HG02981 (cell line): ENCODE measurements around the gene ZMIZ1.

Experiments
- ATAC-seq: cut with Tn5 transposase; IDR thresholded peaks from one replicate; pipeline ENCODE4 v1.9.1; 2021; ENCODE audit warnings: mild to moderate bottlenecking, moderate library complexity; ENCODE audit not compliant: unreplicated experiment

ZMIZ1 gene

GRCh38 chr10:79096514-79096913 is 27.7 kb downstream of the ZMIZ1 start:
- no peak for ATAC-seq

- ATAC-seq: no peak
Observed at GRCh38 chr10:79097021-79097872, 28.5 kb downstream of the ZMIZ1 start.

DNA sequence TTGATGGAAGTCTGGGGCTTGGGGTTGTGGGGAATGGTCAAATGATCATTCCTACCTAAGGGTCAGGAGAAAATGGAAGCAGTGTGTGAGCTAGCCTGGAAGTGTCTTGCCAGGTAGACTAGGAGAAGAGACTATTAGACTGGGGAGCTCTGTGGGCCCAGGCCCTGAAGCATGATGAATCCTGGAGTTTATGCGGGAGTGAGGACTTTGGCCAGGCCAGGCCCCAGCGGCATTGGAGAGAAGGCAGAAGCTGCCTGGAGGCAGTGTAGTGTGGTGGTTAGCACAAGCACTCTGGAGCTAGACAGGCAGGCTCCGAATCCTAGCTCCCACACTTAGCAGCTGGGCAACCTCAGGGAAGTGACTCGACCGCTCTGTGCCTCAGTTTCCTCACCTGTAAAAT is 29.3 kb downstream of the ZMIZ1 start:
- ATAC-seq: no peak

DNA sequence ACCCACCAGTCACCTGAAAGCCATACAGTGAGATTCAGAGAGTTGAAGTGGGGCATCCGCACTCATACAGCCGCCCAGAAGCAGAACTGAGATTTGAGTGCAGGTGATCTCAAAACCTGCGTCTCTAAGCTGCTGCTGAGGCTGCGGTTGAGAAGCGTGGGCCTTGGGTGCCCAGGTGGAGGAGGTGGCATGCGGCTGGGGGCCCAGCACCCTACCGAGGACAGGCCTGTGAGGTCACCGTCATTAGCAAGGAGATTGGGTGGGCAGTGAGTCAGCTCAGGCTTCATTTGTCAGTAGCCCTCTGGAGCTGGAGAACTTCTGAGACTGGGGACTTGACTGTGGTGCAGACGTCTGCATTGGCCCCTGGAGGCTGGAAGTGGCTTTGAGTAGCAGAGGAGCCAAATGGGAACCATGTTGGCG is 29.8 kb downstream of the ZMIZ1 start:
- peak; percentile 81 for ATAC-seq

- no peak for ATAC-seq
Observed at GRCh38 chr10:79099898-79100448, 31.2 kb downstream of the ZMIZ1 start.

DNA sequence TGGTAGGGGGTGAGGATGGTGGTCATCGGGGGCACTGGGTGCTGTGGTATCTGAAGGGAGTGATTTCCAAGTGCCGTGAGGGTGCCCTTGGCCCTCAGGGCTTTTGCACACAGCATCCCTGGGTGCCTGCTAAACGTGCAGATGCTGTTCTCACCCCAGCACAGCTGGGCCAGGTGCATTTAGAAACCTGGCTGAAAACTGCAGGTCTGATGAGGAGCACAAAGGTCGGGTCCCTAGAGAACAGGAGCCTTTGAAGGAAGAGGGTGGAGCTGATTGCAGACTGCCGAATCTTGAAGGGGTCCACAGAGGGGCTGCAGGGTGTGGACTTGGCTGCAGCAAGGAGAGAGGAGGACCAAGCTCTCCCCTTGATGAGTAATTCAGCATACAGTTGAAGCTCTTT is 32.0 kb downstream of the ZMIZ1 start:
- no peak for ATAC-seq

GRCh38 chr10:79101560-79102497 is 33.1 kb downstream of the ZMIZ1 start:
- ATAC-seq: no peak

- no peak for ATAC-seq
Observed at GRCh38 chr10:79102498-79102874, 33.7 kb downstream of the ZMIZ1 start.

- no peak for ATAC-seq
Observed at GRCh38 chr10:79103129-79103528, 34.4 kb downstream of the ZMIZ1 start.

DNA sequence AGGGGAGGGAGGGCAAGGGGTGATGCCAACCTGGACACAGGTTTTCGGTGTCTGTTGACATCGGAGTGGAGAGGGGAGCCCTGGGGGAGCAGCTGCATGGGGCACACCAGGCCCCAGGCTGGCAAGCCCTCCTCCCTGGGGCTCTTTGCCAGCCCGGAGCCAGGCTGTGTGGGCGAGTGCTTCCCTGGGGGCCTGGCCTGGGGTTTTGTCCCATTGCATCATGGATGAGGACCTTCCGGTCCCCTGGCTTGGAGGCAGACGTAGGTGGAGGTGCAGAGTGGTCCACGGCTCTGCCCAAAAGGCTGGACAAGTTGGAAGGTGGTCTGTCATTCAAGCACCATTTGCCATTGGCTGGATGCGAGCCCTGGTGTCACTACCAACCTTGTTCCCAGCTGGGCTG is 34.8 kb downstream of the ZMIZ1 start:
- no peak for ATAC-seq

DNA sequence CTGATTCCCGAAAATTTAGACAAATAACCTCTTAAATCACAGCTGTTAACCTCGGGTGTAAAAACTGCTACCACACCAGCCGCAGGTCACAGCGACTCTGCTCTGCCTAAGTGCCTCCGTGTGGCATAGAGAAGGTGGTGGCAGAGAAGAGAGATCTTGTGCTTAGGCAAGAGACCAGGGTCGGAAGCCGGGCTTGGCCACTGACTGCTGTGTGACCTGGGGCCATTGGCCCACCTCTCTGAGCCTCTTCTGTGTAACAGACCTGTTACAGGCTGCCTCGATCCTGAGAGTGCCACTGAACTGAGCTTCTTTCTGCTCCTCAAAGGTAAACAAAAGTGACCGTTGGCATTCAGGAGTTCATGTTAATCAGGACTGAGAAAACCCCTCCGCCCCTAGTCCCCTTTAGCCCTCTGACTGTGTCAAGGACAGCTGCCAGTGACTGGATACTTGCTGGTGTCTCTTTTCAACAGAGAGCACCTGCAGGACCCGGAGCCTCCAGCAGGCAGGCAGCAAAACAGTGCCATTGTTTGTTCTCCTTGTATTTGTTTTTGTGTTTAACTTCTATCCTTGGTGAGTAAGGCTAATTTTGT is 36.5 kb downstream of the ZMIZ1 start:
- no peak for ATAC-seq

DNA sequence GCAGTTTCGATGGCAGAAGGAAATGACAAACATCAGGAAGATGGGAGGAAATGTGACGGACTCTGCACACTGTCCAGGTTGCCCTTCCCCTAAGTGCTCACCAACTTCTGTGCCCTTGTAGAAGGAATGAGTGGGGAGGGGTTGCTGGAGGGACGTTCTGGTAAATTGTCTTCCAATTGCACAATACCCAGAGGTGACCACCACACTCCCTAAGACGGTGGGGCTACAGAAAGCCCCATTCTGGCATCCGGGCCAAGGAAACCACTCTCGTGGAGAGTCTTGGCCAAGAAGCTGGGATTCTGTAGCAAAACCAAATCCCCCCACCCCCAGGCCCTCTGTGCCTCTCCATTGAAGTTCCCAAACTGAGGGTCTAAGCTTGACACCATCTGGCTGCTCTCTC is 37.1 kb downstream of the ZMIZ1 start:
- no peak for ATAC-seq

DNA sequence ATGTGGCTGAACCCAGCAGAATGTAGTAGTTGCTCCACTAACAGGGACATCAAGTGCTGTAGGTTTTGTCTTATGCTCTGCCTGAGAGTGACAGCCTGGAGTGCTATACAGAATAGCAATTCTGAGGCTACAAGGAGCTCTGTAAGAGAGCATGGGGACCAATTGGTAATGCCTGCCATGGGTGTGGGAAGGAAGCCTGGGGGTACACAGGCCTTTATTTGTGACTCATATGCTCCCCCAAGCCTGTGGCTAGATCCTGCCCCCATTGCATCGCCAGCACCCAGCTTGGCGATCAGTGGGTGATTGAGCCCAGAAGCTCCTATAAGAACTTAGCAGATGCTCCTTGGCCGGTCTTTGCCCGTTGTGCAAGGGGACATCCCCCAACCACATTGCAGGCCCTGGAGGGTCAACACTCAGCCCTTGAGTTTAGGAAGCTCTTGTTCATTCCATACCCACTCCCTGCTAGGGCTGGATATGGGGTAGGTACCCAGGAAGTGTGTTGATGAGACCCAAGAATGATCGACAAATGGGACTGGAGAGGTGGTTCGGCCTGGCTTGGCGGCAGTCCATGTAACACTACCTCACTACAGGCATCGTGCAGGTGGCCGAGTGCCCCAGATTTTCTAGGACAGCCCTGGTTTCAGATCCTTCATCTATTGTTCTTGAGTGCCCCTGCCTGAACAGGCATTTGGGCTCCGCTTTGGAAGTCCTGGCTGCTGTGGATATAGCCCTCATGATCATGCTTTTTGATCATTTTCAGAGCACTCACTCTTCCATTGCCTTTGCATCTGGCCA is 37.7 kb downstream of the ZMIZ1 start:
- ATAC-seq: no peak

GRCh38 chr10:79107736-79108264 is 39.0 kb downstream of the ZMIZ1 start:
- no peak for ATAC-seq

- ATAC-seq: no peak
Observed at GRCh38 chr10:79108728-79109127, 40.0 kb downstream of the ZMIZ1 start.

DNA sequence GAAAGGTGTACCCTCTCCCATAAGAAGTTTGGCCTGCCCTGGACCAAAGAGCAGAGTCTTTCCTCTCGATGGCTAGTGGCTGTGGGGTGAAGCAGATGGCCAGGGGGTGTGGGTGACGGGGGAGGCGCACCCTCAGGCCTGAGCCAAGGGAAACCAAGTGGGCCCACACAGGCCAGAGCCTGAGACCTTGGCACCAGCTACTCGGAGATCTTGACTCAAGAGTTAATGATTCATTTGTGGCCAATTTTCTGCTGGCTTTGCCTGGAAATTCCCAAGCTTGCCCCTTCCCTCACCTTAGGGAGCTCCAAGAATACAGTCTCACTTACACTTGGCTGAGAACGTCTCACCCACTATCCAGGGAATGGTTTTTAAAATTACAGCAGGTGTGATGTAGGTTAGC is 42.7 kb downstream of the ZMIZ1 start:
- ATAC-seq: no peak

GRCh38 chr10:79111846-79112614 is 43.3 kb downstream of the ZMIZ1 start:
- ATAC-seq: no peak

DNA sequence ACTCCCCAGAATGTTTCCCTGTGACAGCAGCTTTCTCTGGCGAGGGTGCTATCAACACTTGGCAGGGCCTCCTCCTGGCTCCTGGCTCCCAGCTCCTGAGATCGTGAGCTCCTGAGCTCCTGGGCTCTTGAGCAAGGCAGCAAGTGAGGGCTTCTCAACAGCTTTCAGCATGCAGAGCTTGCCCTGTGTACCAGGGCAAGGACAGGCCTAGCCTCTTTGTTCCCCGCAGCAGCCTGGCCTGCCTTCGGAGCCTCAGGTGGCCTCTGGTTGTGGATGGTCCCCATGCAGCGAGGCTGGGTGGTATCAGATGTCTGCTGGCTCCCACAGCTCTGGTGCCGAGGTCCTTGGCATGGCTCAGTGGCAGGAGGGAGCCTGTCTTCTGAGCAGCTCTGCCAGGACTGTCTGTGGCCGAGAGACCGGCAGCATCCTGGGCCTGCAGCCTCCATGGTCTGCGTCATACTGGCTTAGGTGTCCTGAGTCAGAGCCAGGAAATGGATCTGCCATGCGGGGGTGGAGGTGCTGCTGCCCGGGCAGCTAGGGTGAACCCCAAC is 44.2 kb downstream of the ZMIZ1 start:
- no peak for ATAC-seq

- ATAC-seq: no peak
Observed at GRCh38 chr10:79113827-79114226, 45.1 kb downstream of the ZMIZ1 start.
